Glutamatergic neuron (in vitro differentiated cells): ENCODE data around the gene BTNL2. TPM values are rescaled to one million over a fixed set of nuclear protein-coding genes. Genes with fewer than 3 reads are reported as not detected.
"Not testable (repeated sequence)": the region's sequence is repeated elsewhere in the genome, so short reads cannot be mapped to it uniquely, and the experiment has no call there.

Experiments
- DNase-seq: peaks from one replicate; pipeline ENCODE4 v3.0.0; 2022
- H3K27ac Mint-ChIP-seq: one replicate; pipeline ENCODE4 v1.8.0; 2020; ENCODE audit warnings: mild to moderate bottlenecking, mixed read lengths, inconsistent platforms; ENCODE audit not compliant: unreplicated experiment
- H3K27me3 Mint-ChIP-seq: one replicate; pipeline ENCODE4 v1.8.0; 2020; ENCODE audit warnings: mild to moderate bottlenecking, moderate library complexity, mixed read lengths, inconsistent platforms; ENCODE audit not compliant: unreplicated experiment
- H3K36me3 Mint-ChIP-seq: one replicate; pipeline ENCODE4 v1.8.0; 2020; ENCODE audit warnings: mild to moderate bottlenecking, mixed read lengths, inconsistent platforms; ENCODE audit not compliant: unreplicated experiment
- H3K4me1 Mint-ChIP-seq: one replicate; pipeline ENCODE4 v1.8.0; 2020; ENCODE audit warnings: mild to moderate bottlenecking, low read depth, mixed read lengths, inconsistent platforms; ENCODE audit not compliant: unreplicated experiment
- H3K4me3 Mint-ChIP-seq: one replicate; pipeline ENCODE4 v1.8.0; 2020; ENCODE audit warnings: mild to moderate bottlenecking, mixed read lengths, inconsistent platforms; ENCODE audit not compliant: unreplicated experiment
- H3K9me3 Mint-ChIP-seq: one replicate; pipeline ENCODE4 v1.8.0; 2020; ENCODE audit warnings: mild to moderate bottlenecking, moderate library complexity, mixed read lengths, inconsistent platforms; ENCODE audit not compliant: unreplicated experiment
- CTCF ChIP-seq: fragments of 200-600 bp; sonication (generic); IDR thresholded peaks from one replicate; pipeline ENCODE4 v1.5.0; 2021; ENCODE audit not compliant: partially characterized antibody, unreplicated experiment
- total RNA-seq: library from RNA; stranded (reverse); fragmentation: NEBNext Ultra II Directional; extraction: Animal tissue kit (Norgen Biotek cat#: 25700); gene quantifications from one replicate; pipeline ENCODE4 v1.2.1, GENCODE V29; 2021; ENCODE audit not compliant: unreplicated experiment

BTNL2 gene
- total RNA-seq, 1 donor from 2014 or later, result not detected

DNA sequence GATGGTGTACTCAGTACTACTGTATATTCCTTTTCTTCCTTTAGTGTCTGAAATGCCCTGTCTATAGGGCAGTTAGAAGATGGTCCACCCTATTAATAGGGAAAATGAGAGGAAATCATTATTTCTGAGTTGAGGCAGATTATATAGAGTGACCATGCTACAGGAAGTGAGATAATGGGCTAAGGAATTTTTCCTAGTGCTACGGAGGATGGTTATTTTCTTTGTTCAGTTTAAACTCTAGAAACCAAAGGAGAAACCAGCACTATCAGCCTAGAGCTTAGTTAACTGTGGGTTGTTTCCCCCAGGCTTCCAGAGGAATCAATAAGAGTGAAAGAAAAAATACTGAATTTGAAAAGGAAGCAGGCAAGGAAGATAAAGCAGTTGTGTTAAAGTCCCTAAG is 35.8 kb downstream of the BTNL2 start:
- no peak for TF ChIP-seq CTCF
- Mint-ChIP-seq H3K27ac (no peak overlapping the region), H3K36me3 (peaks cover 4% of the 10 kb centered on the region), H3K9me3 (peaks cover 2% of the 10 kb centered on the region), H3K27me3 (peaks cover 2% of the 10 kb centered on the region), H3K4me1 (no peaks in the 10 kb centered on the region), H3K4me3 (no peak overlapping the region)
- DNase-seq, result no peak

- Mint-ChIP-seq H3K27ac (no peak overlapping the region), H3K4me3 (no peak overlapping the region), H3K36me3 (peaks cover 4% of the 10 kb centered on the region), H3K27me3 (peaks cover 2% of the 10 kb centered on the region), H3K4me1 (no peaks in the 10 kb centered on the region), H3K9me3 (peaks cover 2% of the 10 kb centered on the region)
- no peak for DNase-seq
- no peak for TF ChIP-seq CTCF
Measured at GRCh38 chr6:32370505-32370904, 36.5 kb downstream of the BTNL2 start.

DNA sequence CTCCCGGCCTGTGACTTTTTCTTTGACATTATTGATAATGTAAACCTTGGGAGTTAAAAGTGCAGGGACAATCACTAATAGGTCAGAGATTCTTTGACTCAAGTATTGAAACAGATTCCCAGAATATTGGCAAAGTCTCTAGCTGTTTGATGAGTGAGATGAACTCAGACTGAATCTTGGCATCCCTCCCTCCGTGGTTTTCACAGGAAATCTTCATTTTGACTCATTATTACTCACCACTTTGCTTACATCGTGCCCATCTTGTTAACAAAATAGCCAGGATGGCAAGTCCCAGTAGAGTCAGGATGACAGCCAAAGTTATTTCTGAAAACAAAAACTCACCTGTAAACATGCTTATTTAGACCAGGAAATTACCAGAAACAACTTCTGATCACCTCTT is 37.3 kb downstream of the BTNL2 start:
- H3K36me3 Mint-ChIP-seq, result peaks cover 4% of the 10 kb centered on the region
- TF ChIP-seq CTCF, result no peak
- no peak overlapping the region for H3K27ac Mint-ChIP-seq
- no peak for DNase-seq
- H3K9me3 Mint-ChIP-seq, result peaks cover 2% of the 10 kb centered on the region
- no peaks in the 10 kb centered on the region for H3K27me3 Mint-ChIP-seq
- no peaks in the 10 kb centered on the region for H3K4me1 Mint-ChIP-seq
- H3K4me3 Mint-ChIP-seq, result no peak overlapping the region

DNA sequence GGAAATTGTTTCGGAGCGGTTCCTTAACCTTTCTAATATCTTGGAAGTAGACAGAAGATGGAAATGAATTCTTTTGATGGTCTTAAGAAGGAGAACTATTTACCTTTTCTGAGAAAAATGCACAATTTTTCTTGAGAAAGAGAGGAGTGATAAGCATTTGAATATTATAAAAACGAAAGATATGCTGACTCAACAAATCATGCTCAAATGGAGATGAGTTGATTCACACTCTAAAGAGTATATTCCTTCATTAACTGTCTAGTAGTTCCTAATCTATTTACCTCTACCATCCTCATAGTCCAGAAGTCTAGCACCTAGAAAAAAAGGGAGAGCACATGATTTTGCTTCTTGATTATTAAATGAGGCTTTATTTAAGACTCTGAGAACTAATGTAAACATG is 39.3 kb downstream of the BTNL2 start:
- Mint-ChIP-seq H3K36me3 (peaks cover 4% of the 10 kb centered on the region), H3K27ac (no peak overlapping the region), H3K4me1 (no peaks in the 10 kb centered on the region), H3K4me3 (no peak overlapping the region), H3K27me3 (no peaks in the 10 kb centered on the region), H3K9me3 (peaks cover 6% of the 10 kb centered on the region)
- no peak for DNase-seq
- TF ChIP-seq CTCF, result no peak

DNA sequence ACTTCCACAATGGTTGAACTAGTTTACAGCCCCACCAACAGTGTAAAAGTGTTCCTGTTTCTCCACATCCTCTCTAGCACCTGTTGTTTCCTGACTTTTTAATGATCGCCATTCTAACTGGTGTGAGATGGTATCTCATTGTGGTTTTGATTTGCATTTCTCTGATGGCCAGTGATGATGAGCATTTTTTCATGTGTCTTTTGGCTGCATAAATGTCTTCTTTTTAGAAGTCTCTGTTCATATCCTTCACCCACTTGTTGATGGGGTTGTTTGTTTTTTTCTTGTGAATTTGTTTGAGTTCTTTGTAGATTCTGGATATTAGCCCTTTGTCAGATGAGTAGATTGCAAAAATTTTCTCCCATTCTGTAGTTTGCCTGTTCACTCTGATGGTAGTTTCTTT is 47.8 kb downstream of the BTNL2 start:
- H3K27ac Mint-ChIP-seq, H3K36me3 Mint-ChIP-seq, DNase-seq, H3K27me3 Mint-ChIP-seq, H3K4me3 Mint-ChIP-seq, H3K4me1 Mint-ChIP-seq, H3K9me3 Mint-ChIP-seq: not testable (repeated sequence)

DNA sequence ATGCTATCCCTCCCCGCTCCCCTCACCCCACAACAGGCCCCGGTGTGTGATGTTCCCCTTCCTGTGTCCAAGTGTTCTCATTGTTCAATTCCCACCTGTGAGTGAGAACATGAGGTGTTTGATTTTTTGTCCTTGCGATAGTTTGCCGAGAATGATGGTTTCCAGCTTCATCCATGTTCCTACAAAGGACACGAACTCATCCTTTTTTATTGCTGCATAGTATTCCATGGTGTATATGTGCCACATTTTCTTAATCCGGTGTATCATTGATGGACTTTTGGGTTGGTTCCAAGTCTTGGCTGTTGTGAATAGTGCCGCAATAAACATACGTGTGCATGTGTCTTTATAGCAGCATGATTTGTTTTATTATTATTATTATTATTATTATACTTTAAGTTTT is 48.4 kb downstream of the BTNL2 start:
- not testable (repeated sequence) for DNase-seq, H3K27me3 Mint-ChIP-seq, H3K36me3 Mint-ChIP-seq, H3K4me1 Mint-ChIP-seq, H3K4me3 Mint-ChIP-seq, H3K27ac Mint-ChIP-seq, H3K9me3 Mint-ChIP-seq
